Loucy (cell line): Measurements from ENCODE around the gene PRKCQ.
A peak's percentile ranks its signal among the peaks of the same experiment; 100 is the strongest.

Experiments used
- H2AFZ ChIP-seq: fragments of 200-600 bp; sonication (generic); 2 replicates; pipeline ENCODE4 v1.6.0; 2016; ENCODE audit warnings: antibody characterized with exemption, mild to moderate bottlenecking, low read length, moderate library complexity
- H3F3A ChIP-seq: fragments of 200-600 bp; 2 replicates; pipeline ENCODE4 v1.6.0; 2016; ENCODE audit warnings: antibody characterized with exemption, low read depth, mild to moderate bottlenecking
- H3K27me3 ChIP-seq: fragments of 200-600 bp; sonication (generic); 2 replicates; pipeline ENCODE4 v1.6.1; 2014; ENCODE audit warnings: low read length, mild to moderate bottlenecking; ENCODE audit not compliant: insufficient read depth, poor library complexity, severe bottlenecking
- H3K36me3 ChIP-seq: fragments of 200-600 bp; sonication (generic); 2 replicates; pipeline ENCODE4 v1.6.1; 2016; ENCODE audit warnings: low read length; ENCODE audit not compliant: insufficient read depth
- H3K4me1 ChIP-seq: fragments of 200-600 bp; sonication (generic); 2 replicates; pipeline ENCODE4 v1.5.1; 2014; ENCODE audit warnings: low read length, mild to moderate bottlenecking; ENCODE audit not compliant: insufficient read depth, poor library complexity, severe bottlenecking
- H3K4me2 ChIP-seq: fragments of 200-600 bp; sonication (generic); 2 replicates; pipeline ENCODE4 v1.6.0; 2014; ENCODE audit warnings: antibody characterized with exemption, low read length, low read depth, mild to moderate bottlenecking; ENCODE audit not compliant: poor library complexity, severe bottlenecking
- H3K4me3 ChIP-seq: fragments of 200-600 bp; sonication (generic); 2 replicates; pipeline ENCODE4 v1.5.1; 2014; ENCODE audit warnings: low read length, mild to moderate bottlenecking, mixed read lengths; ENCODE audit not compliant: poor library complexity, severe bottlenecking
- H3K79me2 ChIP-seq: fragments of 200-600 bp; sonication (generic); 2 replicates; pipeline ENCODE4 v1.6.1; 2014; ENCODE audit warnings: low read length; ENCODE audit not compliant: insufficient read depth
- H3K9ac ChIP-seq: fragments of 200-600 bp; sonication (generic); 2 replicates; pipeline ENCODE4 v1.6.0; 2014; ENCODE audit warnings: mild to moderate bottlenecking, low read depth, low read length, moderate library complexity; ENCODE audit not compliant: poor library complexity, severe bottlenecking
- H3K9me2 ChIP-seq: fragments of 200-600 bp; sonication (generic); replicated peaks from 2 replicates; pipeline ENCODE4 v1.6.1; 2016; ENCODE audit warnings: low read depth, low read length, mixed read lengths
- H3K9me3 ChIP-seq: fragments of 200-600 bp; sonication (generic); 2 replicates; pipeline ENCODE4 v1.6.1; 2014; ENCODE audit warnings: mild to moderate bottlenecking, antibody characterized with exemption, low read length, low read depth; ENCODE audit not compliant: insufficient read depth
- H4K20me1 ChIP-seq: fragments of 200-600 bp; sonication (generic); 2 replicates; pipeline ENCODE4 v1.6.0; 2014; ENCODE audit warnings: antibody characterized with exemption, low read length, mild to moderate bottlenecking; ENCODE audit not compliant: insufficient read depth, poor library complexity, severe bottlenecking
- EZH2phosphoT487 ChIP-seq: fragments of 200-600 bp; IDR thresholded peaks from 2 replicates; pipeline ENCODE4 v1.6.1; 2018; ENCODE audit warnings: antibody characterized with exemption, mild to moderate bottlenecking, moderate library complexity, borderline replicate concordance
- TF ChIP-seq, protein P1 (sequence below): fragments of 200-600 bp; sonication (generic); conservative IDR thresholded peaks from 2 replicates; pipeline ENCODE4 v1.5.1; 2014; ENCODE audit warnings: mild to moderate bottlenecking, antibody characterized with exemption, low read length

The PRKCQ gene

GRCh38 chr10:6558759-6559461 lies 21.2 kb downstream of the PRKCQ start:
- peak overlapping the region; percentile 1 for H3K9ac ChIP-seq
- H3F3A ChIP-seq = 0 out of 2 replicates have a peak, but pooled peaks cover 3% of the 10 kb centered on the region
- H2AFZ ChIP-seq = no peak overlapping the region
- H4K20me1 ChIP-seq = peaks cover 21% of the 10 kb centered on the region
- peak overlapping the region; percentile 57 for H3K4me2 ChIP-seq
- H3K9me2 ChIP-seq = no peaks in the 10 kb centered on the region
- TF ChIP-seq, protein P1, sequence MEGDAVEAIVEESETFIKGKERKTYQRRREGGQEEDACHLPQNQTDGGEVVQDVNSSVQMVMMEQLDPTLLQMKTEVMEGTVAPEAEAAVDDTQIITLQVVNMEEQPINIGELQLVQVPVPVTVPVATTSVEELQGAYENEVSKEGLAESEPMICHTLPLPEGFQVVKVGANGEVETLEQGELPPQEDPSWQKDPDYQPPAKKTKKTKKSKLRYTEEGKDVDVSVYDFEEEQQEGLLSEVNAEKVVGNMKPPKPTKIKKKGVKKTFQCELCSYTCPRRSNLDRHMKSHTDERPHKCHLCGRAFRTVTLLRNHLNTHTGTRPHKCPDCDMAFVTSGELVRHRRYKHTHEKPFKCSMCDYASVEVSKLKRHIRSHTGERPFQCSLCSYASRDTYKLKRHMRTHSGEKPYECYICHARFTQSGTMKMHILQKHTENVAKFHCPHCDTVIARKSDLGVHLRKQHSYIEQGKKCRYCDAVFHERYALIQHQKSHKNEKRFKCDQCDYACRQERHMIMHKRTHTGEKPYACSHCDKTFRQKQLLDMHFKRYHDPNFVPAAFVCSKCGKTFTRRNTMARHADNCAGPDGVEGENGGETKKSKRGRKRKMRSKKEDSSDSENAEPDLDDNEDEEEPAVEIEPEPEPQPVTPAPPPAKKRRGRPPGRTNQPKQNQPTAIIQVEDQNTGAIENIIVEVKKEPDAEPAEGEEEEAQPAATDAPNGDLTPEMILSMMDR = no peak
- H3K4me3 ChIP-seq = no peak overlapping the region
- H3K27me3 ChIP-seq = no peaks in the 10 kb centered on the region
- H3K79me2 ChIP-seq = peaks cover 100% of the 10 kb centered on the region
- H3K9me3 ChIP-seq = no peaks in the 10 kb centered on the region
- H3K4me1 ChIP-seq = peaks cover 66% of the 10 kb centered on the region
- no peaks in the 10 kb centered on the region; the same call in none of the 2 replicates for H3K36me3 ChIP-seq

GRCh38 chr10:6558272-6558671 lies 21.8 kb downstream of the PRKCQ start:
- Histone ChIP-seq H3K4me2 (peak overlapping the region; percentile 57), H3K9ac (peak overlapping the region; percentile 1), H3K4me3 (peak overlapping the region; percentile 9), H3K27me3 (no peaks in the 10 kb centered on the region), H3K36me3 (no peaks in the 10 kb centered on the region; the same call in none of the 2 replicates), H3K79me2 (peaks cover 100% of the 10 kb centered on the region), H3K9me2 (no peaks in the 10 kb centered on the region), H4K20me1 (peaks cover 15% of the 10 kb centered on the region), H3K9me3 (no peaks in the 10 kb centered on the region), H3K4me1 (peaks cover 59% of the 10 kb centered on the region), H2AFZ (no peak overlapping the region), H3F3A (0 out of 2 replicates have a peak, but pooled peaks cover 3% of the 10 kb centered on the region)
- TF ChIP-seq, protein P1 = no peak

GRCh38 chr10:6553937-6554336 lies 26.1 kb downstream of the PRKCQ start:
- TF ChIP-seq EZH2phosphoT487 = no peak
- TF ChIP-seq, protein P1 = no peak
- Histone ChIP-seq H4K20me1 (peaks cover 8% of the 10 kb centered on the region), H3K36me3 (peaks cover 9% of the 10 kb centered on the region), H3F3A (0 out of 2 replicates have a peak, but pooled peaks cover 3% of the 10 kb centered on the region), H3K9ac (no peak overlapping the region), H3K4me1 (peaks cover 32% of the 10 kb centered on the region), H3K79me2 (peaks cover 99% of the 10 kb centered on the region), H3K9me2 (no peaks in the 10 kb centered on the region), H3K4me3 (no peak overlapping the region), H2AFZ (no peak overlapping the region), H3K27me3 (no peaks in the 10 kb centered on the region), H3K4me2 (no peak overlapping the region), H3K9me3 (no peaks in the 10 kb centered on the region; the same call in none of the 2 replicates)
